CD14-positive monocyte (primary cell): Measurements from ENCODE around the gene ACLY. TPM values are rescaled to one million over a fixed set of nuclear protein-coding genes. Genes with fewer than 3 reads are reported as not detected.
A peak's percentile ranks its signal among the peaks of the same experiment; 100 is the strongest.

Source experiments
- DNase-seq, 3 donors: peaks; one replicate each; pipeline ENCODE4 v3.0.0-alpha.2; 2011 to 2022
- H2AFZ ChIP-seq: 2 replicates; pipeline ENCODE4 v1.6.0; 2012; ENCODE audit warnings: mild to moderate bottlenecking, low read depth, low read length, inconsistent platforms; ENCODE audit not compliant: insufficient read depth, poor library complexity, severe bottlenecking
- H3K27ac ChIP-seq, 2 donors: 1 replicate in 1 of 2; 2 replicates in 1 of 2; pipeline ENCODE4 v1.5.1; 2012 to 2013; ENCODE audit warnings: low read length in 2 of 2, control low read depth in 1 of 2, inconsistent platforms in 1 of 2, low read depth in 1 of 2, mild to moderate bottlenecking in 1 of 2
- H3K27me3 ChIP-seq, 2 donors: one replicate each; pipeline versions ENCODE4 v1.6.0 to v1.6.1; 2011 to 2013; ENCODE audit warnings: low read length in 2 of 2; ENCODE audit not compliant: control insufficient read depth in 2 of 2, insufficient read depth in 2 of 2
- H3K36me3 ChIP-seq, 2 donors: replicated peaks in 1 of 2; 1 replicate in 1 of 2; 2 replicates in 1 of 2; pipeline versions ENCODE4 v1.5.1 to v1.6.1; 2012 to 2013; ENCODE audit warnings: low read length in 2 of 2, control low read depth in 1 of 2, inconsistent platforms in 1 of 2, mild to moderate bottlenecking in 1 of 2; ENCODE audit not compliant: insufficient read depth in 2 of 2, control insufficient read depth in 1 of 2
- H3K4me1 ChIP-seq, 2 donors: 1 replicate in 1 of 2; 2 replicates in 1 of 2; pipeline versions ENCODE4 v1.5.1 to v1.6.1; 2012 to 2013; ENCODE audit warnings: low read length in 2 of 2, control low read depth in 1 of 2, inconsistent platforms in 1 of 2, mild to moderate bottlenecking in 1 of 2, moderate library complexity in 1 of 2; ENCODE audit not compliant: insufficient read depth in 2 of 2, control insufficient read depth in 1 of 2
- H3K4me2 ChIP-seq: replicated peaks from 2 replicates; pipeline ENCODE3; 2012; ENCODE audit warnings: low read length, moderate library complexity, mild to moderate bottlenecking; ENCODE audit not compliant: poor library complexity, severe bottlenecking; ENCODE audit errors: extremely low read depth
- H3K4me3 ChIP-seq, 3 experiments: fragments of 200-600 bp in 1 of 3; sonication (generic) in 1 of 3; replicated peaks in 1 of 3; 1 replicate in 2 of 3; 2 replicates in 1 of 3; pipeline ENCODE4 v1.5.1; 2011 to 2013; ENCODE audit warnings: low read length in 3 of 3, mild to moderate bottlenecking in 3 of 3, control low read depth in 2 of 3, low read depth in 2 of 3, inconsistent platforms in 1 of 3, moderate library complexity in 1 of 3
- H3K79me2 ChIP-seq: 2 replicates; pipeline ENCODE4 v1.6.0; 2012; ENCODE audit warnings: mild to moderate bottlenecking, control low read depth, inconsistent platforms, low read length, moderate library complexity; ENCODE audit not compliant: insufficient read depth
- H3K9ac ChIP-seq: 2 replicates; pipeline ENCODE4 v1.6.0; 2017; ENCODE audit warnings: low read length, mild to moderate bottlenecking; ENCODE audit not compliant: insufficient read depth, poor library complexity, severe bottlenecking
- H3K9me3 ChIP-seq, 2 donors: replicated peaks in 1 of 2; 1 replicate in 1 of 2; 2 replicates in 1 of 2; pipeline versions ENCODE4 v1.5.1 to v1.6.1; 2012 to 2013; ENCODE audit warnings: low read length in 2 of 2, control low read depth in 1 of 2; ENCODE audit not compliant: control insufficient read depth in 1 of 2, insufficient read depth in 1 of 2
- H4K20me1 ChIP-seq: 2 replicates; pipeline ENCODE4 v1.6.0; 2012; ENCODE audit warnings: mild to moderate bottlenecking, low read length, control low read depth, moderate library complexity; ENCODE audit not compliant: insufficient read depth
- H3K27ac Mint-ChIP-seq, 7 donors: one replicate each; pipeline ENCODE4 v1.8.0; 2020; ENCODE audit warnings: mild to moderate bottlenecking in 7 of 7, mixed read lengths in 7 of 7, moderate library complexity in 6 of 7, inconsistent platforms in 2 of 7
- H3K27me3 Mint-ChIP-seq, 3 donors: one replicate each; pipeline ENCODE4 v1.8.0; 2021 to 2022; ENCODE audit warnings: low read depth in 3 of 3, mild to moderate bottlenecking in 3 of 3, mixed read lengths in 3 of 3, moderate library complexity in 3 of 3, inconsistent platforms in 1 of 3
- H3K36me3 Mint-ChIP-seq, 2 donors: one replicate each; pipeline ENCODE4 v1.8.0; 2020; ENCODE audit warnings: mixed read lengths in 2 of 2, inconsistent platforms in 1 of 2, mild to moderate bottlenecking in 1 of 2
- H3K4me1 Mint-ChIP-seq: one replicate; pipeline ENCODE4 v1.8.0; 2020; ENCODE audit warnings: mild to moderate bottlenecking, mixed read lengths
- H3K4me3 Mint-ChIP-seq, 2 donors: one replicate each; pipeline ENCODE4 v1.8.0; 2020; ENCODE audit warnings: mild to moderate bottlenecking in 2 of 2, mixed read lengths in 2 of 2, moderate library complexity in 1 of 2
- H3K9me3 Mint-ChIP-seq, 7 donors: one replicate each; pipeline ENCODE4 v1.8.0; 2020 to 2022; ENCODE audit warnings: mixed read lengths in 7 of 7, mild to moderate bottlenecking in 6 of 7, moderate library complexity in 6 of 7, inconsistent platforms in 2 of 7
- WGBS: methylation state at CpG from one replicate; pipeline ENCODE4 v1.1.5; 2013; ENCODE audit warnings: missing lambda C conversion rate; ENCODE audit not compliant: insufficient coverage; 5-methylcytosine and 5-hydroxymethylcytosine counted together
- intact Hi-C, 2 donors: fragments of 100-400 bp; cut with micrococcal nuclease; formaldehyde crosslinking; loops; one replicate each; pipeline versions ENCODE4 v1.15.0 to v1.15.1; 2023
- polyA plus RNA-seq, 3 donors: library from polyadenylated mRNA; depleted of rRNA in 1 of 3; unstranded in 2 of 3; stranded (reverse) in 1 of 3; fragments of 300-500 nt in 2 of 3; fragments of >200 nt in 1 of 3; fragmentation: Illumina TruSeq in 2 of 3; gene quantifications; 1 replicate in 2 of 3; 2 replicates in 1 of 3; pipeline ENCODE4 v1.2.3, GENCODE V29; 2012 to 2021
- TF ChIP-seq, protein P1 (sequence below): fragments of 200-600 bp; IDR thresholded peaks from one replicate; pipeline ENCODE4 v1.8.0; 2022; ENCODE audit warnings: antibody characterized with exemption, mild to moderate bottlenecking

ACLY gene
- polyA plus RNA-seq, 3 donors: 41.0 to 48.3 (median 45.1) TPM

DNA sequence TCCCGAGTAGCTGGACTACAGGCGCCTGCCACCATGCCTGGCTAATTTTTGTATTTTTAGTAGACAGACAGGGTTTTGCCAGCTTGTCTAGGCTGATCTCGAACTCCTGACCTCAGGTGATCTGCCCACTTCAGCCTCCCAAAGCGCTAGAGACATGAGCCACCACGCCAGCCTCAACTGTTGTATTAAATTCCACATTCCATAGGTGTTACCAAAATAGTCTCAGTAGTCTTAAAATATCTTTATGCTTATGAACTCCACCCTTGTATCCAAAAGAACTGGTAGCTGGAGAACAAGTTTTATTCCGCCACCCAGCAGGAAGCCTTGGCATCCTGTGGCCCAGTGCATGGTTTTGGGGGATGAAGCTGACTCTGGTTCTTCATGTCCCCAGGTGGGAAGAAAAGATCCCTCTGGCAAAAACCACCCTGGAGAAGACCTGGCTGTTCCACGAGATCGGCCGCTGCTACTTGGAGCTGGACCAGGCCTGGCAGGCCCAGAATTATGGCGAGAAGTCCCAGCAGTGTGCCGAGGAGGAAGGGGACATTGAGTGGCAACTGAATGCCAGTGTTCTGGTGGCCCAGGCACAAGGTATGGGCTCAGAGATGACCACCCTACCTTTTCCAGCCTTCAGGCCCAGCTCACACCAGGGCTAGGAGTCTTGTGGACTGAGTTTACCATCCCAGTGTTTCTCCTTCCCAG, 30.2 kb upstream of the ACLY start:
- H3K27ac ChIP-seq: no peak overlapping the region
- no peak overlapping the region for H3K4me2 ChIP-seq
- intact Hi-C loops: no loop called here
- no peak for DNase-seq
- Mint-ChIP-seq H3K9me3 (peaks cover 0 to 3% (median 0%) of the 10 kb centered on the region in 7 donors), H3K4me1 (no peaks in the 10 kb centered on the region), H3K27me3 (no peaks in the 10 kb centered on the region), H3K36me3 (no peaks in the 10 kb centered on the region), H3K27ac (no peak overlapping the region), H3K4me3 (no peak overlapping the region)
- H4K20me1 ChIP-seq: no peaks in the 10 kb centered on the region
- 88% methylated on average over 4 of the region's 11 CpGs for WGBS
- no peaks in the 10 kb centered on the region for H3K9me3 ChIP-seq
- H3K79me2 ChIP-seq: no peaks in the 10 kb centered on the region
- H2AFZ ChIP-seq: no peak overlapping the region
- H3K9ac ChIP-seq: no peak overlapping the region
- no peaks in the 10 kb centered on the region for H3K4me1 ChIP-seq
- H3K27me3 ChIP-seq: no peaks in the 10 kb centered on the region
- TF ChIP-seq, protein P1, sequence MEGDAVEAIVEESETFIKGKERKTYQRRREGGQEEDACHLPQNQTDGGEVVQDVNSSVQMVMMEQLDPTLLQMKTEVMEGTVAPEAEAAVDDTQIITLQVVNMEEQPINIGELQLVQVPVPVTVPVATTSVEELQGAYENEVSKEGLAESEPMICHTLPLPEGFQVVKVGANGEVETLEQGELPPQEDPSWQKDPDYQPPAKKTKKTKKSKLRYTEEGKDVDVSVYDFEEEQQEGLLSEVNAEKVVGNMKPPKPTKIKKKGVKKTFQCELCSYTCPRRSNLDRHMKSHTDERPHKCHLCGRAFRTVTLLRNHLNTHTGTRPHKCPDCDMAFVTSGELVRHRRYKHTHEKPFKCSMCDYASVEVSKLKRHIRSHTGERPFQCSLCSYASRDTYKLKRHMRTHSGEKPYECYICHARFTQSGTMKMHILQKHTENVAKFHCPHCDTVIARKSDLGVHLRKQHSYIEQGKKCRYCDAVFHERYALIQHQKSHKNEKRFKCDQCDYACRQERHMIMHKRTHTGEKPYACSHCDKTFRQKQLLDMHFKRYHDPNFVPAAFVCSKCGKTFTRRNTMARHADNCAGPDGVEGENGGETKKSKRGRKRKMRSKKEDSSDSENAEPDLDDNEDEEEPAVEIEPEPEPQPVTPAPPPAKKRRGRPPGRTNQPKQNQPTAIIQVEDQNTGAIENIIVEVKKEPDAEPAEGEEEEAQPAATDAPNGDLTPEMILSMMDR: no peak
- no peaks in the 10 kb centered on the region for H3K36me3 ChIP-seq
- no peak overlapping the region for H3K4me3 ChIP-seq

DNA sequence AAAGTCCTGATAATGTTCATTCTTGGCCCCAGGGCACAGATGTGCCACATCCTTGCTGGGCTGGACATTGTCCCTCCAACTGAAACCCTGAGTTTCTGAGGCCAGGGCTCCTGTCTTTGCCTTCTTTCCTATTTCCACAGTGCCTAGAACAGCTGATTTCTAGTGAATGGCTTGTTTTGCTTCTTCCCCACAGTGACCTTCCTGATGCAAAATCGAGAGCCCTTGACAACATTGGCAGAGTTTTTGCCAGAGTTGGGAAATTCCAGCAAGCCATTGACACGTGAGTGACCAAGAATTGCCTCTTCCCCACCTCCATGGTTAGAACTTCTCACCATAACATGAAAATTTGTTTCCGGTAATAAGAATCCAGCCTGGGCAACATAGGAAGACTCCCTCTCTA, 26.2 kb upstream of the ACLY start:
- Mint-ChIP-seq H3K27ac (peak overlapping the region in 1 of 7 donors; percentile 41), H3K9me3 (peaks cover 0 to 3% (median 0%) of the 10 kb centered on the region in 7 donors), H3K4me3 (no peak overlapping the region)

More for the DNA sequence above, 26.2 kb upstream of the ACLY start:
- TF ChIP-seq, protein P1: no peak
- H3K4me1 ChIP-seq: no peaks in the 10 kb centered on the region
- no peaks in the 10 kb centered on the region for H3K79me2 ChIP-seq
- H3K9me3 ChIP-seq: no peaks in the 10 kb centered on the region
- no peak overlapping the region for H3K4me3 ChIP-seq
- 80% methylated on average over 2 of the region's 3 CpGs for WGBS
- no peak overlapping the region for H2AFZ ChIP-seq
- H3K27ac ChIP-seq: no peak overlapping the region
- no peaks in the 10 kb centered on the region for H4K20me1 ChIP-seq
- H3K4me1 Mint-ChIP-seq: no peaks in the 10 kb centered on the region
- H3K36me3 Mint-ChIP-seq: no peaks in the 10 kb centered on the region
- no peaks in the 10 kb centered on the region for H3K36me3 ChIP-seq
- H3K9ac ChIP-seq: no peak overlapping the region
- H3K4me2 ChIP-seq: no peak overlapping the region
- peaks cover 0 to 4% (median 2%) of the 10 kb centered on the region in 3 donors for H3K27me3 Mint-ChIP-seq
- intact Hi-C loops: no loop called here
- no peak for DNase-seq
- no peaks in the 10 kb centered on the region for H3K27me3 ChIP-seq
